ENCODE results near the gene ITGA2. TPM values are rescaled to one million over a fixed set of nuclear protein-coding genes. Genes with fewer than 3 reads are reported as not detected.

Gene ITGA2
- total RNA-seq, 1 experiment from 2014 or later, result 36.6 TPM

DNA sequence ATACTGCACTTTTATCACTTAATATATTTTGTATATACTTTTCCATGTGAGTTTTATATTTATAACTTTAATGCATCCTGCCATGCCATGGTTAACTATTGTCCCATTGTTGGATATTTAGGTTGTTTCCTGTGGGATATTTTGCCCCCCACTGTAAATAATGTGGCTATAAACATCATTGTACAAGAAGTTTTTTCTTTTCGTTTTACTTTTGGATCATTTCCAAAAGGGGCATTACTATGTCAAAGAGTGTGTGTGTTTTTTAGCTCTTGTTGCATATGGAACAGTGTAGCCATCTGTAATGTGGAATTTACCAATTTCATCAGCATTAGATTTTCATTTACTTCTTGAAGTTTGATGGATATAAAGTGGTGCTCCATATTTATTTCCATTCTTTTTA is 13.3 kb downstream of the ITGA2 start:
- ChIA-PET POLR2A (no interaction called here), CTCF (no interaction called here), RAD21 (ENCODE audit: low non-redundant PET in 1 of 2, low total read pairs in 2 of 2, uncharacterized antibody in 2 of 2, unreplicated experiment in 2 of 2) (no interaction called here)
- H3K27me3 ChIP-seq (ENCODE audit: insufficient read depth, low read length), result no peaks in the 10 kb centered on the region
- no peak for ATAC-seq
- no peak overlapping the region for H3K9ac ChIP-seq (ENCODE audit: low read length)
- H3K4me2 ChIP-seq (ENCODE audit: low read length), result no peak overlapping the region
- H3K4me3 ChIP-seq (replicated peaks in 1 of 2; ENCODE audit: low read depth in 1 of 2, low read length in 2 of 2), result no peak overlapping the region
- peaks cover 0 to 4% of the 10 kb centered on the region in 2 experiments; a peak in 1 of 4 replicates for H3K36me3 ChIP-seq (ENCODE audit: control insufficient read depth in 1 of 2, insufficient read depth in 2 of 2, low read length in 2 of 2)
- H2AFZ ChIP-seq (ENCODE audit: low read depth, low read length, poor library complexity, severe bottlenecking), result no peak overlapping the region
- H3K27ac ChIP-seq (ENCODE audit: low read depth, low read length), result no peak overlapping the region
- DNase-seq (ENCODE audit: low read depth, low spot score), result no peak
- H3K79me2 ChIP-seq (ENCODE audit: insufficient read depth, low read length), result peaks cover 39% of the 10 kb centered on the region
- no peaks in the 10 kb centered on the region for H3K9me2 ChIP-seq (ENCODE audit: insufficient read depth)
- intact Hi-C loops (cut with micrococcal nuclease), result no loop called here
- no peaks in the 10 kb centered on the region for H4K20me1 ChIP-seq (ENCODE audit: insufficient read depth)
- no peaks in the 10 kb centered on the region for H3K9me3 ChIP-seq (ENCODE audit: control insufficient read depth in 1 of 2, insufficient read depth in 1 of 2, low read depth in 1 of 2, low read length in 2 of 2)
- H3K4me1 ChIP-seq (ENCODE audit: control insufficient read depth in 1 of 2, insufficient read depth in 2 of 2, low read length in 2 of 2), result peaks cover 9 to 12% of the 10 kb centered on the region in 2 experiments; a peak in 3 of 4 replicates
- TF ChIP-seq, protein P1, sequence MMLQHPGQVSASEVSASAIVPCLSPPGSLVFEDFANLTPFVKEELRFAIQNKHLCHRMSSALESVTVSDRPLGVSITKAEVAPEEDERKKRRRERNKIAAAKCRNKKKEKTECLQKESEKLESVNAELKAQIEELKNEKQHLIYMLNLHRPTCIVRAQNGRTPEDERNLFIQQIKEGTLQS (IDR thresholded peaks at IDR 0.05), result no peak
- no peak for TF ChIP-seq POLR2A (IDR thresholded peaks at IDR 0.05; ENCODE audit: borderline replicate concordance, extremely low read depth, insufficient read depth, insufficient read length)
- TF ChIP-seq FOSL1 (IDR thresholded peaks at IDR 0.05; ENCODE audit: low read depth), result no peak
- TF ChIP-seq EZH2phosphoT487 (IDR thresholded peaks at IDR 0.05; ENCODE audit: borderline replicate concordance), result no peak
- TF ChIP-seq SRF (IDR thresholded peaks at IDR 0.05; ENCODE audit: low read depth), result no peak
- TF ChIP-seq CEBPB (IDR thresholded peaks at IDR 0.05; ENCODE audit: low read depth), result no peak
- TF ChIP-seq EZH2 (IDR thresholded peaks at IDR 0.05), result no peak
- no peak for TF ChIP-seq ELF1 (IDR thresholded peaks at IDR 0.05; ENCODE audit: borderline replicate concordance, low read depth)
- BruUV-seq (replicated peaks), result no TSS peak

DNA sequence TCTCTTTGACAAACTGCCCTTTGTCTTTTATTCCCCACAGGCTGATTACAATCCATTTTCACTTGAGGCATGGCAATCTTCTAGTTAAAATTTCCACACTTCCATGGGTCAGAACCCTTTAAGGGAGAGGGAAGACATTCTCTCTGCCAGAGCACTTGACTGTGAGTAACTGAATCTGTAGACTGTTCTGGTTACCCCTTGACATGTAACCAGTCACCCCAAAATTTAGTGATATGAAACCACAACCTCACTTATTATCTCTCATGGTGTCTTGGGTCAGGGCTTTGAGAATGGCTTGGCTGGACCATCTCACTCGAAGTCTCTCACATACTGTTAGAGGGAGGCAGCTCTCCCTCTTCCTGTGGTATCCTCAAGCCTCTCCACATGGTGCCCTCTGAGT is 14.0 kb downstream of the ITGA2 start:
- H3K27me3 ChIP-seq (ENCODE audit: insufficient read depth, low read length), result no peaks in the 10 kb centered on the region
- H3K4me2 ChIP-seq (ENCODE audit: low read length), result no peak overlapping the region
- ChIA-PET POLR2A (no interaction called here), RAD21 (ENCODE audit: low non-redundant PET in 1 of 2, low total read pairs in 2 of 2, uncharacterized antibody in 2 of 2, unreplicated experiment in 2 of 2) (no interaction called here), CTCF (no interaction called here)
- no TSS peak for BruUV-seq (replicated peaks)
- H3K9me3 ChIP-seq (ENCODE audit: control insufficient read depth in 1 of 2, insufficient read depth in 1 of 2, low read depth in 1 of 2, low read length in 2 of 2), result no peaks in the 10 kb centered on the region
- no peak overlapping the region for H3K4me3 ChIP-seq (replicated peaks in 1 of 2; ENCODE audit: low read depth in 1 of 2, low read length in 2 of 2)
- H2AFZ ChIP-seq (ENCODE audit: low read depth, low read length, poor library complexity, severe bottlenecking), result no peak overlapping the region
- H3K4me1 ChIP-seq (ENCODE audit: control insufficient read depth in 1 of 2, insufficient read depth in 2 of 2, low read length in 2 of 2), result peaks cover 16% of the 10 kb centered on the region in 2 experiments
- peaks cover 33% of the 10 kb centered on the region for H3K79me2 ChIP-seq (ENCODE audit: insufficient read depth, low read length)
- H3K27ac ChIP-seq (ENCODE audit: low read depth, low read length), result no peak overlapping the region
- H4K20me1 ChIP-seq (ENCODE audit: insufficient read depth), result no peaks in the 10 kb centered on the region
- peaks cover 0 to 4% of the 10 kb centered on the region in 2 experiments; a peak in 1 of 4 replicates for H3K36me3 ChIP-seq (ENCODE audit: control insufficient read depth in 1 of 2, insufficient read depth in 2 of 2, low read length in 2 of 2)
- ATAC-seq, result no peak
- H3K9ac ChIP-seq (ENCODE audit: low read length), result no peak overlapping the region
- no peak for DNase-seq (ENCODE audit: low read depth, low spot score)
- no peaks in the 10 kb centered on the region for H3K9me2 ChIP-seq (ENCODE audit: insufficient read depth)
- intact Hi-C loops (cut with micrococcal nuclease), result no loop called here
- TF ChIP-seq FOSL1 (IDR thresholded peaks at IDR 0.05; ENCODE audit: low read depth), result no peak
- TF ChIP-seq ELF1 (IDR thresholded peaks at IDR 0.05; ENCODE audit: borderline replicate concordance, low read depth), result no peak
- TF ChIP-seq SRF (IDR thresholded peaks at IDR 0.05; ENCODE audit: low read depth), result no peak
- TF ChIP-seq RAD21 (IDR thresholded peaks at IDR 0.05; ENCODE audit: low read depth), result no peak
- TF ChIP-seq, protein P2, sequence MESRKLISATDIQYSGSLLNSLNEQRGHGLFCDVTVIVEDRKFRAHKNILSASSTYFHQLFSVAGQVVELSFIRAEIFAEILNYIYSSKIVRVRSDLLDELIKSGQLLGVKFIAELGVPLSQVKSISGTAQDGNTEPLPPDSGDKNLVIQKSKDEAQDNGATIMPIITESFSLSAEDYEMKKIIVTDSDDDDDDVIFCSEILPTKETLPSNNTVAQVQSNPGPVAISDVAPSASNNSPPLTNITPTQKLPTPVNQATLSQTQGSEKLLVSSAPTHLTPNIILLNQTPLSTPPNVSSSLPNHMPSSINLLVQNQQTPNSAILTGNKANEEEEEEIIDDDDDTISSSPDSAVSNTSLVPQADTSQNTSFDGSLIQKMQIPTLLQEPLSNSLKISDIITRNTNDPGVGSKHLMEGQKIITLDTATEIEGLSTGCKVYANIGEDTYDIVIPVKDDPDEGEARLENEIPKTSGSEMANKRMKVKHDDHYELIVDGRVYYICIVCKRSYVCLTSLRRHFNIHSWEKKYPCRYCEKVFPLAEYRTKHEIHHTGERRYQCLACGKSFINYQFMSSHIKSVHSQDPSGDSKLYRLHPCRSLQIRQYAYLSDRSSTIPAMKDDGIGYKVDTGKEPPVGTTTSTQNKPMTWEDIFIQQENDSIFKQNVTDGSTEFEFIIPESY (IDR thresholded peaks at IDR 0.05; ENCODE audit: extremely low read depth, insufficient replicate concordance, low read length), result no peak
- no peak for TF ChIP-seq ZFX (IDR thresholded peaks at IDR 0.05)
- TF ChIP-seq CEBPB (IDR thresholded peaks at IDR 0.05; ENCODE audit: low read depth), result no peak
- TF ChIP-seq SIN3A (IDR thresholded peaks at IDR 0.05; ENCODE audit: low read depth), result no peak
- no peak for TF ChIP-seq JUND (IDR thresholded peaks at IDR 0.05)
- TF ChIP-seq POLR2AphosphoS5 (IDR thresholded peaks at IDR 0.05; ENCODE audit: low read depth, low read length), result no peak
- TF ChIP-seq POLR2A (IDR thresholded peaks at IDR 0.05; ENCODE audit: borderline replicate concordance, extremely low read depth, insufficient read depth, insufficient read length), result no peak
- TF ChIP-seq, protein P3, sequence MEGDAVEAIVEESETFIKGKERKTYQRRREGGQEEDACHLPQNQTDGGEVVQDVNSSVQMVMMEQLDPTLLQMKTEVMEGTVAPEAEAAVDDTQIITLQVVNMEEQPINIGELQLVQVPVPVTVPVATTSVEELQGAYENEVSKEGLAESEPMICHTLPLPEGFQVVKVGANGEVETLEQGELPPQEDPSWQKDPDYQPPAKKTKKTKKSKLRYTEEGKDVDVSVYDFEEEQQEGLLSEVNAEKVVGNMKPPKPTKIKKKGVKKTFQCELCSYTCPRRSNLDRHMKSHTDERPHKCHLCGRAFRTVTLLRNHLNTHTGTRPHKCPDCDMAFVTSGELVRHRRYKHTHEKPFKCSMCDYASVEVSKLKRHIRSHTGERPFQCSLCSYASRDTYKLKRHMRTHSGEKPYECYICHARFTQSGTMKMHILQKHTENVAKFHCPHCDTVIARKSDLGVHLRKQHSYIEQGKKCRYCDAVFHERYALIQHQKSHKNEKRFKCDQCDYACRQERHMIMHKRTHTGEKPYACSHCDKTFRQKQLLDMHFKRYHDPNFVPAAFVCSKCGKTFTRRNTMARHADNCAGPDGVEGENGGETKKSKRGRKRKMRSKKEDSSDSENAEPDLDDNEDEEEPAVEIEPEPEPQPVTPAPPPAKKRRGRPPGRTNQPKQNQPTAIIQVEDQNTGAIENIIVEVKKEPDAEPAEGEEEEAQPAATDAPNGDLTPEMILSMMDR (IDR thresholded peaks at IDR 0.05 in 2 of 3, conservative IDR thresholded peaks at IDR 0.05 in 1 of 3; ENCODE audit: borderline replicate concordance in 1 of 3, insufficient read depth in 1 of 3, low read depth in 2 of 3, low read length in 2 of 3), result no peak
- TF ChIP-seq, protein P4, sequence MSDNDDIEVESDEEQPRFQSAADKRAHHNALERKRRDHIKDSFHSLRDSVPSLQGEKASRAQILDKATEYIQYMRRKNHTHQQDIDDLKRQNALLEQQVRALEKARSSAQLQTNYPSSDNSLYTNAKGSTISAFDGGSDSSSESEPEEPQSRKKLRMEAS (IDR thresholded peaks at IDR 0.05), result no peak
- no peak for TF ChIP-seq TCF7L2 (IDR thresholded peaks at IDR 0.05; ENCODE audit: borderline replicate concordance, extremely low read depth, insufficient read depth, insufficient read length)
- no peak for TF ChIP-seq YY1 (IDR thresholded peaks at IDR 0.05; ENCODE audit: extremely low read depth, insufficient replicate concordance, low read depth, low read length)
